Measurements from ENCODE around the gene SPEG. TPM values are rescaled to one million over a fixed set of nuclear protein-coding genes. Genes with fewer than 3 reads are reported as not detected.

The SPEG gene
- total RNA-seq, 1 experiment from 2014 or later, result 30.7 TPM

DNA sequence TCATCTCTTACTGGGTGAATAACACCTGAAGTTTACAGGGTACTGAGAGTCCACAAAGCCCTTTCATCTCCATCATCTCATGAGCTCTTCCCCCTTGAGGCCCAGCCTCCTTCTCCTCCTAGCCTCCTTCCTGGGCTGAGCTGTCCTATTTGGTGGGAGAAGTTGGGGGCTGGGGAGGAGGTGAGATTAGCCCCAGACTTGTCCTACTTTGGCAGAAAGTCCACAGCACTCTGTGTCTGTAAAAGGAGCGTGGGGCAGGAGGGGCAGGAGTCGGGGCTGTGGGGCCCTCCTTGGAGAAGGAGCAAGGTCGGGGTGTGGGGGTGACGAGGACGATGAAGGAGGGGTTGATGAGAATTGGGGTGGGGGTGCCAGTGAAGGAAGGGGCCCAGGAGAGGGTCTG lies 26.4 kb upstream of the SPEG start:
- no peaks in the 10 kb centered on the region for H3K36me3 ChIP-seq (ENCODE audit: low read depth, low read length)
- no peaks in the 10 kb centered on the region for H3K79me2 ChIP-seq (ENCODE audit: low read length)
- intact Hi-C loops (cut with micrococcal nuclease), result no loop called here
- no peaks in the 10 kb centered on the region for H3K27me3 ChIP-seq (ENCODE audit: low read length)
- ChIA-PET POLR2A (ENCODE audit: unreplicated experiment) (no interaction called here), CTCF (no interaction called here)
- no peaks in the 10 kb centered on the region for H3K4me1 ChIP-seq (ENCODE audit: insufficient read depth, low read length)
- ATAC-seq (no peak), DNase-seq (no peak)
- H4K20me1 ChIP-seq (ENCODE audit: low read length), result no peaks in the 10 kb centered on the region
- H3K9me2 ChIP-seq (replicated peaks; ENCODE audit: low read length), result no peaks in the 10 kb centered on the region
- no peak overlapping the region for H3K4me3 ChIP-seq (ENCODE audit: low read length)
- H3K4me2 ChIP-seq (ENCODE audit: low read length), result no peak overlapping the region
- H3K9me3 ChIP-seq (ENCODE audit: low read length), result no peaks in the 10 kb centered on the region
- no peak for TF ChIP-seq EZH2 (IDR thresholded peaks at IDR 0.05; ENCODE audit: low read length, unreplicated experiment)
- TF ChIP-seq, protein P1, sequence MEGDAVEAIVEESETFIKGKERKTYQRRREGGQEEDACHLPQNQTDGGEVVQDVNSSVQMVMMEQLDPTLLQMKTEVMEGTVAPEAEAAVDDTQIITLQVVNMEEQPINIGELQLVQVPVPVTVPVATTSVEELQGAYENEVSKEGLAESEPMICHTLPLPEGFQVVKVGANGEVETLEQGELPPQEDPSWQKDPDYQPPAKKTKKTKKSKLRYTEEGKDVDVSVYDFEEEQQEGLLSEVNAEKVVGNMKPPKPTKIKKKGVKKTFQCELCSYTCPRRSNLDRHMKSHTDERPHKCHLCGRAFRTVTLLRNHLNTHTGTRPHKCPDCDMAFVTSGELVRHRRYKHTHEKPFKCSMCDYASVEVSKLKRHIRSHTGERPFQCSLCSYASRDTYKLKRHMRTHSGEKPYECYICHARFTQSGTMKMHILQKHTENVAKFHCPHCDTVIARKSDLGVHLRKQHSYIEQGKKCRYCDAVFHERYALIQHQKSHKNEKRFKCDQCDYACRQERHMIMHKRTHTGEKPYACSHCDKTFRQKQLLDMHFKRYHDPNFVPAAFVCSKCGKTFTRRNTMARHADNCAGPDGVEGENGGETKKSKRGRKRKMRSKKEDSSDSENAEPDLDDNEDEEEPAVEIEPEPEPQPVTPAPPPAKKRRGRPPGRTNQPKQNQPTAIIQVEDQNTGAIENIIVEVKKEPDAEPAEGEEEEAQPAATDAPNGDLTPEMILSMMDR (conservative IDR thresholded peaks at IDR 0.05; ENCODE audit: low read depth, low read length), result no peak
- no peak for TF ChIP-seq EZH2phosphoT487 (IDR thresholded peaks at IDR 0.05; ENCODE audit: borderline replicate concordance, low read length)
- H2AFZ ChIP-seq (ENCODE audit: low read length), result no peak overlapping the region
- no TSS peak for BruUV-seq (replicated peaks)
- no peaks in the 10 kb centered on the region for H3F3A ChIP-seq (ENCODE audit: low read length, unreplicated experiment)
- no peak overlapping the region for H3K27ac ChIP-seq (ENCODE audit: low read length)
- H3K9ac ChIP-seq (ENCODE audit: low read length), result no peak overlapping the region

DNA sequence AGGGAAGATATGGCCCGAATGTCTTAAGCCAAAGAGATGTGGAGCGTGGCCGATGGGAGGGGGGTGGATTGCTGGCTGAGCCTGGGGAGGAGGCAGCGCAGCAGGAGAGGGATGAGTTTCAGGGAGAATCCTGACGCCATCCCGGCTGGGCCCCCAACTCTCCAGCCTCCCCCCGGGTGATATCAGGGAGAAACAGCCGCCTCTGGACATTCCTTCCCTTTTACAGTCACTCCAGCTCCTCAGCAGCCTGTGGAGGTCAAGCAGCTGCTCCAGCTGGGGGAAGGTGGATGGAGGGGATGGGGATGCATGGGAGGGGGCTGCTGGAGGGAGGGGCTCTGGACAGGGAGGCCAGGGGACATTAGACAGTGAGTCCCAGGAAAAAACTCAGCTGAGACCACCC lies 26.0 kb upstream of the SPEG start:
- H2AFZ ChIP-seq (ENCODE audit: low read length), result no peak overlapping the region
- H3K4me1 ChIP-seq (ENCODE audit: insufficient read depth, low read length), result no peaks in the 10 kb centered on the region
- no peak for TF ChIP-seq EZH2phosphoT487 (IDR thresholded peaks at IDR 0.05; ENCODE audit: borderline replicate concordance, low read length)
- TF ChIP-seq, protein P1 (conservative IDR thresholded peaks at IDR 0.05; ENCODE audit: low read depth, low read length), result no peak
- TF ChIP-seq EZH2 (IDR thresholded peaks at IDR 0.05; ENCODE audit: low read length, unreplicated experiment), result no peak
- no peaks in the 10 kb centered on the region for H4K20me1 ChIP-seq (ENCODE audit: low read length)
- H3F3A ChIP-seq (ENCODE audit: low read length, unreplicated experiment), result no peaks in the 10 kb centered on the region
- no peaks in the 10 kb centered on the region for H3K9me2 ChIP-seq (replicated peaks; ENCODE audit: low read length)
- no peaks in the 10 kb centered on the region for H3K9me3 ChIP-seq (ENCODE audit: low read length)
- H3K9ac ChIP-seq (ENCODE audit: low read length), result no peak overlapping the region
- no TSS peak for BruUV-seq (replicated peaks)
- CTCF ChIA-PET, result no interaction called here
- H3K4me2 ChIP-seq (ENCODE audit: low read length), result no peak overlapping the region
- no peaks in the 10 kb centered on the region for H3K36me3 ChIP-seq (ENCODE audit: low read depth, low read length)
- H3K27ac ChIP-seq (ENCODE audit: low read length), result no peak overlapping the region
- no peak for DNase-seq
- H3K27me3 ChIP-seq (ENCODE audit: low read length), result no peaks in the 10 kb centered on the region
- no peak for ATAC-seq
- intact Hi-C loops (cut with micrococcal nuclease), result no loop called here
- H3K79me2 ChIP-seq (ENCODE audit: low read length), result no peaks in the 10 kb centered on the region
- POLR2A ChIA-PET (ENCODE audit: unreplicated experiment), result no interaction called here
- H3K4me3 ChIP-seq (ENCODE audit: low read length), result no peak overlapping the region

DNA sequence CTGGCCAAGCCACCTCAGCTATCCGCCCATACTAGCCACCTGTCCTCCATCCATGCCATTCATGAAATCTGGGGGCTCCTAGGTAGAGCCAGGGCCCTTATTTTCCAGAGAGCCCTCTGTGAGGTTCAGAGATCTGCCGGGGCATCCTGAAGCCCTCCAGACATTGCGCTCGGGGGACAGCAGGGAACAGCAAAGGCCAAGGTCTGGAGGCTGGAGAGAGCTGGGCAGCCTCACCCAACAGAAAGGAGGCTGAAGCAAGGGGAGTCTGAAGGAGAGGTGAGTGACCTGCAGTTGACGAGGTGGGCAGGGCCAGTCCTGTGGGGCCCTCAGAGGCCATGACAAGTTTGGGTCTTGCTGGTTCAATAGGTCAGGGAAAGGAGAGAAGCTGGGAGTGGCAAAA lies 25.0 kb upstream of the SPEG start:
- POLR2A ChIA-PET (ENCODE audit: unreplicated experiment), result interaction anchor here (0.6 kb wide), 1 partner anchor 57 kb away, joined by 4 read pairs; no protein-coding TSS in a partner anchor

More for the DNA sequence above, 25.0 kb upstream of the SPEG start:
- Histone ChIP-seq H3K79me2 (ENCODE audit: low read length) (no peaks in the 10 kb centered on the region), H3K36me3 (ENCODE audit: low read depth, low read length) (no peaks in the 10 kb centered on the region), H3K4me2 (ENCODE audit: low read length) (no peak overlapping the region), H3K9ac (ENCODE audit: low read length) (no peak overlapping the region), H4K20me1 (ENCODE audit: low read length) (no peaks in the 10 kb centered on the region), H3K27me3 (ENCODE audit: low read length) (no peaks in the 10 kb centered on the region), H3K4me1 (ENCODE audit: insufficient read depth, low read length) (no peaks in the 10 kb centered on the region), H3K9me3 (ENCODE audit: low read length) (no peaks in the 10 kb centered on the region), H3K27ac (ENCODE audit: low read length) (no peak overlapping the region), H3K4me3 (ENCODE audit: low read length) (no peak overlapping the region), H3F3A (ENCODE audit: low read length, unreplicated experiment) (no peaks in the 10 kb centered on the region), H2AFZ (ENCODE audit: low read length) (no peak overlapping the region), H3K9me2 (replicated peaks; ENCODE audit: low read length) (no peaks in the 10 kb centered on the region)
- intact Hi-C loops (cut with micrococcal nuclease), result no loop called here
- DNase-seq (no peak), ATAC-seq (no peak)
- no TSS peak for BruUV-seq (replicated peaks)
- TF ChIP-seq, protein P1 (conservative IDR thresholded peaks at IDR 0.05; ENCODE audit: low read depth, low read length), result no peak
- TF ChIP-seq EZH2 (IDR thresholded peaks at IDR 0.05; ENCODE audit: low read length, unreplicated experiment), result no peak
- TF ChIP-seq EZH2phosphoT487 (IDR thresholded peaks at IDR 0.05; ENCODE audit: borderline replicate concordance, low read length), result no peak
- CTCF ChIA-PET, result no interaction called here

Data from PC-3 (cell line).